PC-9 (cell line): Measurements from ENCODE around the gene CCDC106.

Source experiments
- EZH2 ChIP-seq: fragments of 200-600 bp; sonication (generic); IDR thresholded peaks from 2 replicates; pipeline ENCODE4 v1.8.0; 2017; ENCODE audit warnings: antibody characterized with exemption, low read depth
- TF ChIP-seq, protein P1 (sequence below): fragments of 200-600 bp; sonication (generic); conservative IDR thresholded peaks from 2 replicates; pipeline ENCODE4 v1.6.1; 2017; ENCODE audit warnings: mixed run types, antibody characterized with exemption, mild to moderate bottlenecking, moderate library complexity

DNA sequence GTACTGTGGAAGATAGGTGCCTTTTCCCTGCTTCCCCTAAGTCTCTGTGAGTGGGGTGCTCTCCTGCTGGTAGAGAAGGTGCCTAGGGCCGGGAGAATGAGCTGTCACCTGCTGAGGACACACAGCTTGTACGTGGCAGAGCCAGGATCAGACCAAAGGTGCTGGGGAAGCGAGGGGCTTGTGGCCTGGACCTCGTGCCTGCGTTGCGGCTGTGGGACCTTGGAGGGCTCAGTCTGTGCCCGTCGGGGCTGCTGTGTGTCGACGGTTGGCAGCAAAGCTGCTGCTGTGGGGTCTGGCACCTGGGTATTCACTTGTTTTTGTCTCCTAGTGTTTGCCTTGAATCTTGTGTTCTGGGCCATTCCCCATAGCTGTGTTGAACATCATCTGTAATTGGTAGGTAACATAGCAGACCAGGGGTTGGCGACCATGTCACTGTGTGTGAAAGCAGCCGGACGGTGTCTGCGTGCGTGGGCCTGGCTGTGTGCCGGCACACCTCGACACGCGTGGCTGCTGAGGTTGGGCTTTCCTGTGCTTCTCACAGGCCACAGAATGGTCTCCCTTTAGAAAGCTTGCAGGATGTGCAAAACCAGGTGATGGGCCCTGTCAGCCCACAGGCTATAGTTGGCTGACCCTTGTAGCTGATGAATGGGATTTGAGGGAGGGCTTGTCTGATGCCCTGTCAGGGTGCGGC is 16.0 kb downstream of the CCDC106 start:
- TF ChIP-seq, protein P1, sequence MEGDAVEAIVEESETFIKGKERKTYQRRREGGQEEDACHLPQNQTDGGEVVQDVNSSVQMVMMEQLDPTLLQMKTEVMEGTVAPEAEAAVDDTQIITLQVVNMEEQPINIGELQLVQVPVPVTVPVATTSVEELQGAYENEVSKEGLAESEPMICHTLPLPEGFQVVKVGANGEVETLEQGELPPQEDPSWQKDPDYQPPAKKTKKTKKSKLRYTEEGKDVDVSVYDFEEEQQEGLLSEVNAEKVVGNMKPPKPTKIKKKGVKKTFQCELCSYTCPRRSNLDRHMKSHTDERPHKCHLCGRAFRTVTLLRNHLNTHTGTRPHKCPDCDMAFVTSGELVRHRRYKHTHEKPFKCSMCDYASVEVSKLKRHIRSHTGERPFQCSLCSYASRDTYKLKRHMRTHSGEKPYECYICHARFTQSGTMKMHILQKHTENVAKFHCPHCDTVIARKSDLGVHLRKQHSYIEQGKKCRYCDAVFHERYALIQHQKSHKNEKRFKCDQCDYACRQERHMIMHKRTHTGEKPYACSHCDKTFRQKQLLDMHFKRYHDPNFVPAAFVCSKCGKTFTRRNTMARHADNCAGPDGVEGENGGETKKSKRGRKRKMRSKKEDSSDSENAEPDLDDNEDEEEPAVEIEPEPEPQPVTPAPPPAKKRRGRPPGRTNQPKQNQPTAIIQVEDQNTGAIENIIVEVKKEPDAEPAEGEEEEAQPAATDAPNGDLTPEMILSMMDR = no peak
- TF ChIP-seq EZH2 = no peak
